GM21447 (cell line): Measurements from ENCODE around the gene COQ8A.
"Not testable (repeated sequence)": the region's sequence is repeated elsewhere in the genome, so short reads cannot be mapped to it uniquely, and the experiment has no call there.

Experiments used
- ATAC-seq: cut with Tn5 transposase; IDR thresholded peaks from one replicate; pipeline ENCODE4 v1.9.1; 2021; ENCODE audit not compliant: unreplicated experiment

Gene COQ8A

DNA sequence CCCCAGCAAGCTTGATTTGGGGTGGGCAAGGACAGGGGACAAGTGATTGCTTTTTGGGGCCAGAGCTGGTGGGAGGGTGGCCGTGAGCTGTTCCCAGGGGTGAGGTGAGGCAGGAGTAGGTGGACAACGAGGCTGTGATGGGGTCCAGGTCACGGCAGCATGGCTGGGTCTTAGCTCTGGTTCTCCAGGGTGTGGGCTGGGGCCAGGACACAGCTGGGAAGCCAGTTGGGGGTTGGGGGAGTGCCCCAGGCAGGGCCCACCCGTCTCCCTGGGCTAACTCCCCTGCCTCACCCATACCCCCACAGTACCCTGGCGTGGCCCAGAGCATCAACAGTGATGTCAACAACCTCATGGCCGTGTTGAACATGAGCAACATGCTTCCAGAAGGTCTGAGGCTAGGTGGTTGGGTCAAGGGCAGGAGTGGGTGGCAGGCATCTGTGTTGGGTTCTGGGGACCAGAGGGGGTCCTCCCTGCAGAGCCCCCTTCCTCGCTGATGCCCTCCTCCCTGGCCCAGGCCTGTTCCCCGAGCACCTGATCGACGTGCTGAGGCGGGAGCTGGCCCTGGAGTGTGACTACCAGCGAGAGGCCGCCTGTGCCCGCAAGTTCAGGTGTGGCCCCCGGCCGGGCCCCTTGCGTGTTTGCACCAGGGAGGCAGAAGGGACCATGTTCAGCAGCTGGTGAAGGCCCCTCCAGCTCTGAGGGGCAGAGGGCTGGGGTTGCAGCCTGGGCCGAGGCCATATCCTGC lies 43.3 kb downstream of the COQ8A start:
- ATAC-seq: no peak

GRCh38 chr1:226983992-226984364 lies 43.9 kb downstream of the COQ8A start:
- ATAC-seq: no peak

DNA sequence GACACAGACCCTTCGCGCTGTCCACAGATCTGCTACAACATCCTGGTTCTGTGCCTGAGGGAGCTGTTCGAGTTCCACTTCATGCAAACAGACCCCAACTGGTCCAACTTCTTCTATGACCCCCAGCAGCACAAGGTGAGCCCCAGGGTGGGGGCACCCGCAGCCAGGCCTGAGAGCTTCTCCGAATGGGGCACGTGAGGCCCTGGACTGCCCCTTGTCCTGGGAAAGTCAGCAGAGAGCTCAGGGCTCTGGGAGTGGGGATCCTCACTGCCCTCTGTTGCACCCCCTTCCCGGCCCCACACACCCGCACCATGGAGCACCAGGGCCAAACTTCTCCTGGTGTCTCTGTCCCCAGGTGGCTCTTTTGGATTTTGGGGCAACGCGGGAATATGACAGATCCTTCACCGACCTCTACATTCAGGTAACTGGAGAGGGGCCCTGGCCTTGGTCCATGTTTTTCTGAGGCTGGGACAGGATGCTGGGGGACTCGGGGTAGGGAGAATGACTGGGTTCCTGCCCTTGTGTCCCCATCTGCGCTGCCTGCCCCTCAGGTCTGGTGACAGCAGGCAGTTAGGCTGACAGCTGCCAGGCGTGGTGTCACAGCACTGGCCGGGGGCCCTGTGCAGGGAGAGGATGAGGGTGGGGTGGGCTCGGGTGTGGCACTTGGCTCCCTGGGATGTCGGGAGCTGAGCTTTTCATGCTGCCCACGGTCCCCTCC lies 44.6 kb downstream of the COQ8A start:
- no peak for ATAC-seq

DNA sequence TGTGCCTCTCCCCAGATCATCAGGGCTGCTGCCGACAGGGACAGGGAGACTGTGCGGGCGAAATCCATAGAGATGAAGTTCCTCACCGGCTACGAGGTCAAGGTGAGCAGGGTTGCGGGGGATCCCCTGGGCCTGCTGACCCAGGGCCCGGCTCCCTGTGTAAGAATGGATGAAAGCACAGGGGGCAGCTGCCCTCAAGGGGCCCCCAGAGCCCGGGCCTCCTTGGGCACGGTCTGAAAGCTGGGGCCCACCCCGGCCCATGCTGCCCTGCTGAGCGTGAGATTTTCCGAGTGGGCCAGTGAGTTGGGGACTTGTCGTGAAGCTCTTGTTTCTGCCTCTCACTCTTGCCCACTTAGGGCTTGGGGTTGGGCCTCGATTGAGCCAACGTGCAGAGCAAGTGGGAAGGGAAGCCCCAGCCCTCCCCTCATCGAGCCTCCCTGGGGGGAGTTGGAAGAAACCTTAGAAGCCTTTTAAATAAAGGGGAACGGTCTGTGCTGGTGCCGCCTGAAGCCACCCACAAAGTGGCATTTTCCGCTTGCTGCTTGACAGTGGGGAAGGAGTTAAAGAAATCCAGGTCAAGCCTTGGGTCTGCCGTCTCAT lies 45.2 kb downstream of the COQ8A start:
- ATAC-seq: no peak

DNA sequence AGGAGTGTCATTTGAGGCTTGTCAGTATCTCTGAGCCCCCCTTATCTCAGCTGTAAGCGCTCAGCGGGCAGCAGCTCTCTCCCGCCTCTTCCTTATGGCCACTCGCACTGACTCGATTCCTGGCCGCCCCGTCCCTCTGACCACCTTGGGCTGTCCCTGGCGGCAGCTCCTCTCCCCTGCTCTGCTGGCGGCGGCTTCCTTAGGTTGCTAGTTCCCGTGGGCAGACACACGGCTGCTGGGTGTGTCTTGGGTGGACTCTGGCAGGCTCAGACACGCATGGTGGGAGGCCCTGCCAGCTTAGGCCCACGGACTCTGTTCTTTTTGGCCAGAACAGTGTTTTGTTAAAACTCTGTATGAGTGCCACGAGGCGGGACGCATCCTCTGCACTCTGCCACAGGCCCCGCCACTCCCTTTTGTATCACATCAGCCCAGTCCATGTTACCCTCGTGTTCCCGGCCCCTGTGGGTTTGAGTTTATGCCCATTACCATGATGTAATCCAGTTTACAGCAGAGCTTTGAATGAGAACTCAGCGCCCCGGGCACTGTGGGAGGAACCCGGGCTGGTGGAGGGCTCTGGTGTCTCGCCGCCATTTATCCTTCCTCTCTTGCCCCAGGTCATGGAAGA lies 45.9 kb downstream of the COQ8A start:
- ATAC-seq: no peak

DNA sequence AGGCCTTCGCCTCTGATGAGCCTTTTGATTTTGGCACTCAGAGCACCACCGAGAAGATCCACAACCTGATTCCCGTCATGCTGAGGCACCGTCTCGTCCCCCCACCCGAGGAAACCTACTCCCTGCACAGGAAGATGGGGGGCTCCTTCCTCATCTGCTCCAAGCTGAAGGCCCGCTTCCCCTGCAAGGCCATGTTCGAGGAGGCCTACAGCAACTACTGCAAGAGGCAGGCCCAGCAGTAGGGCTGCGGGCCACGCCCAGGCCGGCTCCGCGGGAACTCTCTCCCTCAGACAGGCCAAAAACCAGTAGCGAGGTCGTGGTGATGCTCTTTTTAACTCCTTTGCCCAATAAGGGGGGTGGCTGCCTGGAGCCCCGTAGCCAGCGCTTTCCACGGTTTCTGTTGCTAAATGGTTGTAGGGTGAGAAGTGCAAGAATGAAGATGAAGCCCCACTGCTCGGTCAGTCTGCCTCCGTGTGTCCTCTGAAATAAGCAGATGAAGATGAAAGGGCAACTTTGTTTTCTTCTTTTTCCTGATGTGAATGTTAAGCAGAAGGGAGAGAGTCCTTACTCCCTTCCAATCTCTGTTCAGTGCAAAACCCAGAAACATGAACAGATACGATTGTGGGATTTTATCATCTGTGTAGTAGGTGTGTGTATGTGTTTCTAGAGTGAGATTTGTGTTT lies 46.5 kb downstream of the COQ8A start:
- ATAC-seq: no peak

- ATAC-seq: no peak
These were observed 47.1 kb downstream of the COQ8A start for GRCh38 chr1:226987179-226987536.

DNA sequence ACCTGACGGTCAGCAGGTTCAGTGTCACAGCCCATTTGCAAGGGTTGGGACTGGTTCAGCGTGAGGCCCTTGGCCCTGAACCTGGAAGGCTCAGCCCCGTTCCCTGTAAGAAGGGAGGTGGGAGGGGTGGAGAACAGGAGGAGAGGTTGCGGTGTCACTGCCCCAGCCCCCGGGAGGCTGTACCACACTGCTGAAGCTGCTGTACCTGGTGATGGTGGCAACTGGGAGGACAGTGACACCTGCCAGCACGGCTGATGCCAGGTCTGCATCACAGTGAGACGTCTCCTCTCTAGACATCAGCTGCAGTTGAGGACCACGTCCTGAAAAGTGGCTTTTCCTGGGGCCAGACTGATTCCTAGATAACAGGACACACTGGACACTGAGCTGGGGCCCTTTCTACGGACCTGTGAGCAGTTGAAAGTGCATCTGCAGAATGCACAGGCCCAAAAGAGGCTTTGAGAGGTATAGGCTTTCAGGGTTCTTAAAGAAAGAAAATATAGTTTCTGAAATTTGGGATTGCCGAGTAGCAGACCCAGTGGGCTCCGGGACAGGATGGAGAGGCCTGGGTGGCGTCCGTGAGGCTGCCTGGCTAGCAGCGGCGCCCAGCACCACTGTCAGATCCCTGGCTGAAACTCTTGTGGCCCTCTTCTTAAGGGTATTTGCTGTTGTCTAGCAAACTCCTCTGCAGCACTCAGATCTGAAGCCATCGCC lies 47.7 kb downstream of the COQ8A start:
- ATAC-seq: no peak

- ATAC-seq: no peak
These were observed 48.2 kb downstream of the COQ8A start for GRCh38 chr1:226988334-226988666.

DNA sequence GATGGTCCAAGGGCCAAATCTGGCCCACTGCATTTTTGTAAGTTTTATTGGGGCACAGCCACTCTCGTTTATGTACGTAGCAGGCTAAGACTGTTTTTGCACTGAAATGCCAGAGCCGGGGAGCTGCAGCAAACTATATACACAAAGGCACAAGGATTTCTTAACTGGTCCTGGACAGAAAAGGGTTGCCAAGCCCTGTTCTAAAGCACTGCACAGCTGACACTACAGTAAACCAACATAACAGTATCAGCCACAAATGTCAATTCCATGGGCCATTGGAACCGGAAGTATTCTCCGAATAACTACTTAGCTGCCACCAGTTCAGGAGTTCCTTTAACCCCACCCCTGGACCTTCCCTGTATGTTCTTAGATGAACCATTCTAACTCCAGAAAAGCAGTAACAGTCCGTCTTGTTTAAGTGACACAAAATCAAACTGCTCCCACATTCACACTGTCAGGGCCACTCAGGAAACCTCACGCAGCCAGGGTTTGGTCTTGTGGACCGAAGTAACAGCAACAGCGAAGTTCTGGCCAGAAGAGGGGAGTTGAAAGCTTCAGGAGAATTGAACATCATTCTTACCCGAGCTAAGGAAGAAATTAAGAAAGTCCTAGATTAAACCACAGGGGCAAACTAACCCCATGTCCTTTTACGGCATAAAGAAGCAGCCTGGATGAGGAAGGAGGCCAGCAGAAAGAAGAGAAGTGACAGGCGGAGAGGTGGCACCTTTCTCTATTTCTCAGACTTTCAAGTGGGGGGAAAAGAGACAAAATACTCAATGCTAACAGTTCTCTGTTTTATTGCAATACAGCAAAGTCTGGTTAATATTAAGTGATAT lies 49.2 kb downstream of the COQ8A start:
- no peak for ATAC-seq

DNA sequence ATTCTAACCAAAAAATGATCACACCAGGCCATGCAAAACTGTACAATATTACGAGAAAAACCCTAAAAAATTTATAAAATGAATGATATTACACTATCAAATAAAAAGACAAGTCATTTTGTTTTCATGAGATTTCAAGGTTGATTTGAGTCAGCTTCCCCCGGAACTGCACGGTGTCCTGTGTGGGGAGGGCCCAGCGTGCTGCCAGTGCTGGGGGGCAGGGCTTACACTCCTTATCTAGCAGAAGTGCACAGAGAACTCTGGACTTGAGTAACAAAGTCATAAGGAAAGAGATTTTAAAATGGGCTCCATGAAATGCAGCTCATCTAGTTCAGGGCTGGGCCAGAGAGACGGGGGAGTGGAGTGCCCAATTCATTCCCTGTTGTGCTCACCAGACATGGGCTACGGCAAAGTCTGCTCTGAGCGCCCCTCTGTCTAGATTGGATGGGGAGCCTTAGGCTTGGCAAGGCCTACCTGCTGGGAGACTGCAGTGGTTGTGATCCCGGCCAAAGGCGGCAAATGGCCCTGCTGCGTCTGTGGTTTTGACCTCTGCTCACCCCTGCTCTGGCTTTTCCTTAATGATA lies 50.1 kb downstream of the COQ8A start:
- peak; percentile 78 for ATAC-seq

- ATAC-seq: no peak
These were observed 51.8 kb downstream of the COQ8A start for GRCh38 chr1:226991920-226992319.

- ATAC-seq: no peak
These were observed 53.9 kb downstream of the COQ8A start for GRCh38 chr1:226993814-226994585.

GRCh38 chr1:226994586-226995364 lies 54.7 kb downstream of the COQ8A start:
- no peak for ATAC-seq

GRCh38 chr1:226995365-226996332 lies 55.6 kb downstream of the COQ8A start:
- ATAC-seq: peak; percentile 98

DNA sequence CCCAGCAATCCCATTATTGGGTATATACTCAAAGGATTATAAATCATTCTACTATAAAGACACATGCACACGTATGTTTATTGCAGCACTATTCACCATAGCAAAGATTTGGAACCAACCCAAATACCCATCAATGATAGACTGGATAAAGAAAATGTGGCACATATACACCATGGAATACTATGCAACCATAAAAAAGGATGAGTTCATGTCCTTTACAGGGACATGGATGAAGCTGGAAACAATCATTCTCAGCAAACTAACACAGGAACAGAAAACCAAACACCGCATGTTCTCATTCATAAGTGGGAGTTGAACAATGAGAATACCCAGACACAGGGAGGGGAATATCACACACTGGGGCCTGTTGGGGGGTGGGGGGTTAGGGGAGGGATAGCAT lies 59.5 kb downstream of the COQ8A start:
- not testable (repeated sequence) for ATAC-seq

- ATAC-seq: no peak
These were observed 62.5 kb downstream of the COQ8A start for GRCh38 chr1:227002531-227003049.
